Lower lobe of right lung (tissue), 2 donors: ENCODE measurements around the gene BANF2. TPM values are rescaled to one million over a fixed set of nuclear protein-coding genes. Genes with fewer than 3 reads are reported as not detected.

Source experiments
- ATAC-seq, 2 donors: fragments of 200-7000 bp; cut with Tn5 transposase; one replicate each; pipeline ENCODE4 v1.9.1; 2020 to 2022; ENCODE audit warnings: mild to moderate bottlenecking in 2 of 2, moderate library complexity in 2 of 2
- DNase-seq: peaks from one replicate; pipeline ENCODE4 v3.0.0-alpha.2; 2020
- H3K27ac ChIP-seq: fragments of 200-600 bp; one replicate; pipeline ENCODE4 v1.8.0; 2022
- H3K27me3 ChIP-seq: fragments of 200-600 bp; one replicate; pipeline ENCODE4 v1.8.0; 2022; ENCODE audit warnings: low read depth
- H3K36me3 ChIP-seq: fragments of 200-600 bp; one replicate; pipeline ENCODE4 v1.8.0; 2022; ENCODE audit warnings: mild to moderate bottlenecking
- H3K4me1 ChIP-seq: fragments of 200-600 bp; one replicate; pipeline ENCODE4 v1.8.0; 2022
- H3K4me3 ChIP-seq: fragments of 200-600 bp; one replicate; pipeline ENCODE4 v1.8.0; 2022; ENCODE audit warnings: mild to moderate bottlenecking
- H3K9me3 ChIP-seq: fragments of 200-600 bp; one replicate; pipeline ENCODE4 v1.8.0; 2022
- intact Hi-C: fragments of 100-400 bp; cut with DNase I; formaldehyde crosslinking; loops from one replicate; pipeline ENCODE4 v1.11.0; 2022
- total RNA-seq: library from RNA; stranded (reverse); fragmentation: NEBNext Ultra II Directional; extraction: Animal tissue kit (Norgen Biotek cat#: 25700); gene quantifications from one replicate; pipeline ENCODE4 v1.2.1, GENCODE V29; 2021
- TF ChIP-seq, protein P1 (sequence below): fragments of 200-600 bp; IDR thresholded peaks from one replicate; pipeline ENCODE4 v1.8.0; 2022; ENCODE audit warnings: antibody characterized with exemption, mild to moderate bottlenecking
- donor health status: DM: no; HTN: yes; CAD: no; lungs with severe emphysema.

The BANF2 gene
- total RNA-seq, 1 donor from 2014 or later, result not detected

DNA sequence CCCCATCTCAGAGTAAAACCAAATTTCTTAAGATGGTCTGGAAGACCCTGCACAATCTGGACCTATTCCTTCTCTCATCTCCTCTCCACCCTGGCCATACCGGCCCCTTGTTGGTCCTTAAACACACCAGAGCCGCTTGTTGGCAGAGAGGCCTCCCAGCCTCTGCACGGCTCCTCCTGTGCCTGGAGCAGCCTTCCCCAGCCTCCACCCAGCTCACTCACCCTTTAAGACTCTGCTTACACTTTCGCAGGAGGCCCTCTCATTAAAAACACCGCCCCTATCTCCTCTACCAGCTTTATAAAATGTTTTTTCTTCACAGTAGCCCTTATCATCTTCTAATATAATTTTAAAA lies 49.8 kb downstream of the BANF2 start:
- ATAC-seq (peak in 1 of 2 donors; percentile 28), DNase-seq (no peak)
- Histone ChIP-seq H3K9me3 (no peaks in the 10 kb centered on the region), H3K27ac (peak overlapping the region; percentile 51), H3K4me3 (no peak overlapping the region), H3K4me1 (peaks cover 16% of the 10 kb centered on the region), H3K27me3 (no peaks in the 10 kb centered on the region), H3K36me3 (no peaks in the 10 kb centered on the region)
- intact Hi-C loops, result no loop called here
- TF ChIP-seq, protein P1, sequence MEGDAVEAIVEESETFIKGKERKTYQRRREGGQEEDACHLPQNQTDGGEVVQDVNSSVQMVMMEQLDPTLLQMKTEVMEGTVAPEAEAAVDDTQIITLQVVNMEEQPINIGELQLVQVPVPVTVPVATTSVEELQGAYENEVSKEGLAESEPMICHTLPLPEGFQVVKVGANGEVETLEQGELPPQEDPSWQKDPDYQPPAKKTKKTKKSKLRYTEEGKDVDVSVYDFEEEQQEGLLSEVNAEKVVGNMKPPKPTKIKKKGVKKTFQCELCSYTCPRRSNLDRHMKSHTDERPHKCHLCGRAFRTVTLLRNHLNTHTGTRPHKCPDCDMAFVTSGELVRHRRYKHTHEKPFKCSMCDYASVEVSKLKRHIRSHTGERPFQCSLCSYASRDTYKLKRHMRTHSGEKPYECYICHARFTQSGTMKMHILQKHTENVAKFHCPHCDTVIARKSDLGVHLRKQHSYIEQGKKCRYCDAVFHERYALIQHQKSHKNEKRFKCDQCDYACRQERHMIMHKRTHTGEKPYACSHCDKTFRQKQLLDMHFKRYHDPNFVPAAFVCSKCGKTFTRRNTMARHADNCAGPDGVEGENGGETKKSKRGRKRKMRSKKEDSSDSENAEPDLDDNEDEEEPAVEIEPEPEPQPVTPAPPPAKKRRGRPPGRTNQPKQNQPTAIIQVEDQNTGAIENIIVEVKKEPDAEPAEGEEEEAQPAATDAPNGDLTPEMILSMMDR, result no peak

DNA sequence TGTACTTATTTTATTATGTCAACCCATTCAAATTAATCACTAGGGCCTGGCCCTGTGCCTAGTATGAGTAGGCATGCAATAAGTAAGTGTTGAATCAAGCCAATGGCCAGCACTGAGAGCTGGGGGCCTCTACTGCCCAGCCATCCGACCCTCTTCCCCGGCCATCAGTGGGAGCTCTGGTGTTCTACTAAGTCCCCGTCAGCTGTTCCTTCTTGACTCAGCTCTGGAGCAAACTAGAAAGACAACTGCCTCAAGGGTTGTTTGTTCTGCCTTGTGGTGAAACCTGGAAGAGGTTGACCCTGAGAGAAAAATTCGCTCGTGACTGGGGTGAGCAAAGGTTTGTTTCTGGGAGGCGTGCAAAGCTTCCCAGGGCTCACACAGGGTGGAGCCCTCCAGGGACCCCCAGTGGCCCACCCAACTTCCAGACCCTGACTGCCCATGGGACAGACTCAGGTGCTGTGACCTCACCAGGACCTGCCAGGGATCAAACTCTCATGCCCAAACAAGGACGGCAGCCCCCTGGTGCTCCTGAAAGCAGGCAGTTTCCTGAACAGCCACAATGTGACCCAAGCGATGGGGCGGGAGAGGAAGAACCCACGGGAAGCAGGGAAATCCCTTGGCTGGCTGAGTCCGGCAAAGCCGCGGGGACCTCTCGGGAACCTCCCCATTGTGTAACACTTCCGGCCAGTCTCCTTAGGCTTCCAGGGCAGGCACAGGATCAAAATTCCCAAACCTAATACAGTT lies 50.4 kb downstream of the BANF2 start:
- Histone ChIP-seq H3K36me3 (no peaks in the 10 kb centered on the region), H3K9me3 (no peaks in the 10 kb centered on the region), H3K27ac (peak overlapping the region; percentile 51), H3K4me3 (no peak overlapping the region), H3K27me3 (no peaks in the 10 kb centered on the region), H3K4me1 (peaks cover 16% of the 10 kb centered on the region)
- intact Hi-C loops, result no loop called here
- TF ChIP-seq, protein P1, result no peak
- ATAC-seq (peak; percentile 84 to 92), DNase-seq (peak; percentile 68)

DNA sequence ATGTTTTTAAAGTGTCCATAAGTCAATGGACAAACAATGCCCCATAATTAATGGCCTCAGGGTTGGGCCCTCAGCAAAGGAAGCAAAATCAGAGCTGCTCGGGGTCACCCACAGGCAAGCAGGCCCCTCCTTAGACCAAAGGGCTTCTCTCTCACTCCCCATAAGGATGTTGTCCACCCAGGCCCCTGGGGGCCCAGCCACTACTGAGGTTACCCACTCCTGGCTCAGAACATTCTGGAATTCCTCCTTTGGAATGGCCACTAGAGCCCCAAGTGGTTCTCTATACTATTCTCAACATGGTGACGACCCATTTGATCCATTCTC lies 50.9 kb downstream of the BANF2 start:
- DNase-seq, result no peak
- H3K27ac ChIP-seq, result peak overlapping the region; percentile 26
- H3K9me3 ChIP-seq, result no peaks in the 10 kb centered on the region
- TF ChIP-seq, protein P1, result no peak
- H3K36me3 ChIP-seq, result no peaks in the 10 kb centered on the region
- ATAC-seq, result peak in 1 of 2 donors; percentile 7
- no peaks in the 10 kb centered on the region for H3K27me3 ChIP-seq
- intact Hi-C loops, result no loop called here
- H3K4me3 ChIP-seq, result no peak overlapping the region
- peaks cover 16% of the 10 kb centered on the region for H3K4me1 ChIP-seq

DNA sequence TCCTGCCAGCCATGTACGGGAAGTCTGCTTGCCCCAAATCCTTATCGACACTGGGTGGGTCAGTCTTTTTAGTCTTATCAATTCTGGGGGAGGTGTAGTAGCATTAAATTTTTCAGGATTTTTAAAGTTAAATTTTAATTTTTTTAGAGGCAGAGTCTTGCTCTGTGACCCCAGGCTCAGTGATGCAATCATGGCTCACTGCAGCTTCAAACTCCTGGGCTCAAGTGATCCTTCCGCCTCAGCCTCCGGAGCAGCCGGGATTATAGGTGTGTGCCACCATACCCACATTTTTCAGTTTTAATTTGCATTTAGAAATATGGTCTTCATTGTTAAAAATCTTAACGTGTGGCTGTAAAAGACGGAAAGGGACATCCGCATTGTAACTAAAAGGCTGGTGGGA lies 51.9 kb downstream of the BANF2 start:
- ATAC-seq (no peak), DNase-seq (no peak)
- TF ChIP-seq, protein P1, result no peak
- Histone ChIP-seq H3K36me3 (no peaks in the 10 kb centered on the region), H3K9me3 (no peaks in the 10 kb centered on the region), H3K27ac (no peak overlapping the region), H3K4me1 (peaks cover 16% of the 10 kb centered on the region), H3K27me3 (no peaks in the 10 kb centered on the region), H3K4me3 (no peak overlapping the region)
- intact Hi-C loops, result no loop called here

DNA sequence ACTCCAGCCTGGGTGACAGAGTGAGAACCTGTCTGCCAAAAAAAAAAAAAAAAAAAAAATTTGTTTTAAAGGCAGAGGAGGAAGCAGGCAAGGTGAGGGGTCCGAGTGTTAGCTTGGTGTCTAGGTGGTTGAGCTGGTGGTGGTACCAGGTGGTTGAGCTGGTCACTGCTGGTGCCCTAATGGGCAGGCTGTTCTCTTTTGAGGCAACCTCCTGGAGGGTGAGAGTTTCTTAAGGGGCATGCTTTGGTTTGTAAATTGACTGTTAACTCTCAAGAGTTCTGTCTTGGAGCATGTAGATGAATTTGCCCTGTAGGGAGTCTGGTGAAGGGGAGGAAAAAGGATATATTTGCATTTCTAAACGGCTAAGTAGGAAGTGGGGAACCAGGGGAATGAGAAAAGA lies 52.7 kb downstream of the BANF2 start:
- Histone ChIP-seq H3K4me1 (peaks cover 16% of the 10 kb centered on the region), H3K27me3 (no peaks in the 10 kb centered on the region), H3K27ac (no peak overlapping the region), H3K4me3 (no peak overlapping the region), H3K36me3 (no peaks in the 10 kb centered on the region), H3K9me3 (no peaks in the 10 kb centered on the region)
- ATAC-seq (no peak), DNase-seq (no peak)
- intact Hi-C loops, result no loop called here
- TF ChIP-seq, protein P1, result no peak
